ENCODE data around the gene PPM1A.

The PPM1A gene

DNA sequence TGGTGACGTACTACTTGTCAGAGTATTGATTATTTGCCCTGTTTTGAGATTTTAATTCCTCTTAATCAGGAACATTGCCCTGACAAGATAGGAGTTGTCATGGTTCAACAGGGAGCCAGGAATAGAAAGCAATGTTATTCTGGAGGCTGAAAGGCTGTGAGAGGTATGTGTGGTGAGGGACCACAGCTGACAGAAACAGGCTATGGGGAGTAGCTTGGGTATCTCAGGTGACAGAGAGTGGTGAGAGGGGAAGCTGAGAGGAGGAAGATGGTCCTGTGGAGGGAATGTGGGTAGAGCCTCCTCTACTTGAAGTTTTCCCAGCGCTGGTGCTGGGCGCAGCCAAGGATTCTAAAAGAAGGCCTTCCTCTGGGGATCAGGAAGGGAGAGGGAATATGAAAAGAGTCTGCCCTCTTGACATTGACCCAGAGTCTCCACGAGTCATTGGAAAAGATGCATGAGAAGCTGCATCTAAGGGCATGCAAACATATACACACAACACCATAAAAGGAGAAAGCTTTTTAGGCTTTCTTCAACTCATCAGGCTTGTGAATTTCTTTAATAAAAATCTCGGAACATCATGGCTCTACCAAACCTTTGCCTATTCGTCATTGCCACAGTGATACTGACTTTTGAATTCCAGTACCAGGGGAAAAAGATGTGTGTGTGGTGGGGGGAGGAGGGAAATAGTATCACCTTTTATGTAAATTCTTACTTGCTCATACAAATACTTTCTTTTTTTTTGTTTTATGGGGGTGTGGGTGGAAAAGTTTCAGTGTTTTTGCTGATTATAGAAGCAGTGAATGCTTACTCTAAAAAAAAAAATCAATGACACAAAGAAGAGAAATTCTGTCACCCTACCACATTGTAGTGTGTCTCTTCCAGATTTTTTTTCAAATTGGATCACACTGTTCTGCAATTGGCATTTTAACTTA is 43.9 kb upstream of the PPM1A start:
- no peaks in the 10 kb centered on the region for H3K36me3 ChIP-seq (ENCODE audit: insufficient read depth, low read length)
- H3K79me2 ChIP-seq (ENCODE audit: insufficient read depth, low read length) = no peaks in the 10 kb centered on the region
- H3F3A ChIP-seq (ENCODE audit: low read depth) = no peaks in the 10 kb centered on the region
- H2AFZ ChIP-seq (ENCODE audit: low read length) = peak overlapping the region; percentile 51; the same call in 1 of the 2 replicates
- H3K27me3 ChIP-seq (ENCODE audit: insufficient read depth, low read length, poor library complexity, severe bottlenecking) = no peaks in the 10 kb centered on the region
- TF ChIP-seq, protein P1, sequence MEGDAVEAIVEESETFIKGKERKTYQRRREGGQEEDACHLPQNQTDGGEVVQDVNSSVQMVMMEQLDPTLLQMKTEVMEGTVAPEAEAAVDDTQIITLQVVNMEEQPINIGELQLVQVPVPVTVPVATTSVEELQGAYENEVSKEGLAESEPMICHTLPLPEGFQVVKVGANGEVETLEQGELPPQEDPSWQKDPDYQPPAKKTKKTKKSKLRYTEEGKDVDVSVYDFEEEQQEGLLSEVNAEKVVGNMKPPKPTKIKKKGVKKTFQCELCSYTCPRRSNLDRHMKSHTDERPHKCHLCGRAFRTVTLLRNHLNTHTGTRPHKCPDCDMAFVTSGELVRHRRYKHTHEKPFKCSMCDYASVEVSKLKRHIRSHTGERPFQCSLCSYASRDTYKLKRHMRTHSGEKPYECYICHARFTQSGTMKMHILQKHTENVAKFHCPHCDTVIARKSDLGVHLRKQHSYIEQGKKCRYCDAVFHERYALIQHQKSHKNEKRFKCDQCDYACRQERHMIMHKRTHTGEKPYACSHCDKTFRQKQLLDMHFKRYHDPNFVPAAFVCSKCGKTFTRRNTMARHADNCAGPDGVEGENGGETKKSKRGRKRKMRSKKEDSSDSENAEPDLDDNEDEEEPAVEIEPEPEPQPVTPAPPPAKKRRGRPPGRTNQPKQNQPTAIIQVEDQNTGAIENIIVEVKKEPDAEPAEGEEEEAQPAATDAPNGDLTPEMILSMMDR (conservative IDR thresholded peaks at IDR 0.05; ENCODE audit: low read length) = no peak
- no peak for TF ChIP-seq EZH2phosphoT487 (IDR thresholded peaks at IDR 0.05; ENCODE audit: borderline replicate concordance)
- no peaks in the 10 kb centered on the region for H4K20me1 ChIP-seq (ENCODE audit: insufficient read depth, low read length, poor library complexity, severe bottlenecking)
- H3K4me2 ChIP-seq (ENCODE audit: low read depth, low read length, poor library complexity, severe bottlenecking) = no peak overlapping the region
- no peak overlapping the region for H3K4me3 ChIP-seq (ENCODE audit: low read length, poor library complexity, severe bottlenecking)
- H3K9ac ChIP-seq (ENCODE audit: low read depth, low read length, poor library complexity, severe bottlenecking) = no peak overlapping the region
- no peaks in the 10 kb centered on the region for H3K4me1 ChIP-seq (ENCODE audit: insufficient read depth, low read length, poor library complexity, severe bottlenecking)
- H3K9me2 ChIP-seq (replicated peaks; ENCODE audit: low read depth, low read length) = no peaks in the 10 kb centered on the region
- H3K9me3 ChIP-seq (ENCODE audit: insufficient read depth, low read depth, low read length) = no peaks in the 10 kb centered on the region

- Histone ChIP-seq H3K4me1 (ENCODE audit: insufficient read depth, low read length, poor library complexity, severe bottlenecking) (no peaks in the 10 kb centered on the region), H3K27me3 (ENCODE audit: insufficient read depth, low read length, poor library complexity, severe bottlenecking) (no peaks in the 10 kb centered on the region), H3K79me2 (ENCODE audit: insufficient read depth, low read length) (no peaks in the 10 kb centered on the region), H3K4me3 (ENCODE audit: low read length, poor library complexity, severe bottlenecking) (no peak overlapping the region), H2AFZ (ENCODE audit: low read length) (no peak overlapping the region), H3F3A (ENCODE audit: low read depth) (no peaks in the 10 kb centered on the region), H3K9me3 (ENCODE audit: insufficient read depth, low read depth, low read length) (no peaks in the 10 kb centered on the region), H4K20me1 (ENCODE audit: insufficient read depth, low read length, poor library complexity, severe bottlenecking) (no peaks in the 10 kb centered on the region), H3K9ac (ENCODE audit: low read depth, low read length, poor library complexity, severe bottlenecking) (no peak overlapping the region), H3K36me3 (ENCODE audit: insufficient read depth, low read length) (no peaks in the 10 kb centered on the region), H3K9me2 (replicated peaks; ENCODE audit: low read depth, low read length) (no peaks in the 10 kb centered on the region), H3K4me2 (ENCODE audit: low read depth, low read length, poor library complexity, severe bottlenecking) (no peak overlapping the region)
- TF ChIP-seq, protein P1 (conservative IDR thresholded peaks at IDR 0.05; ENCODE audit: low read length) = peak; percentile 12; the same call in 1 of the 2 replicates
- no peak for TF ChIP-seq EZH2phosphoT487 (IDR thresholded peaks at IDR 0.05; ENCODE audit: borderline replicate concordance)
Observed at GRCh38 chr14:60206249-60206670, 42.8 kb upstream of the PPM1A start.

DNA sequence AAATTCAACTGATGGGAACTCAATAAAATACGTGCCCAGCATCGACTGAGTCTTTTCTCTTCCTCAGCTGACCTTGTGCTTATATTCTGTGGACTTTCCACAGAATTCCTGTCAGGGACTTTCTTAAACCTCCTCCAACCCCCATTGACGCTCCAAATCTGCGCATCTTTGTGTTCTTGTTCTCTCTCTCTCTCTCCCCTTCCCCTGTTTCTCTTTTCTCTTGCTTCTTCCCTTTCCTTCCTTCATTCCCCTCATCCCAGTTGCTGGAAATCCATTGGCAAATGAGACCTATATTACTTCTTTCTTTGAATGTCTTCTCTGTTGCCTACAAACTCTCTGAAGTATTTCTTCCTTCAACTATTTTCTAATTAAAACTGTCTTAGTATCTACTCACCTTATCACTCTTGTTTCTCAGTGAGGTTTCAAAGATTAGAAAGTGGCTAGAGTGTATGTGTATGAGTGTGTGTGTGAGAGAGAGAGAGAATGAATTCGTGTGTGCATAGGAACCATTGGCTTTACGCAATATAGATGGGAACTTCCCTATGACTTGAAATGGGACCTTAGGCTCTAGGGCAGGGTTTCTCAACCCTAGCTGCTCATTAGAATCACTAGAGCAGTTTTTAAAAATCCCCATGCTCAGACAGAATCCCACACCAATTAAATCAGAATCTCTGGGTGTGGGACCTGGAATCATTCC is 42.0 kb upstream of the PPM1A start:
- Histone ChIP-seq H3K4me1 (ENCODE audit: insufficient read depth, low read length, poor library complexity, severe bottlenecking) (no peaks in the 10 kb centered on the region), H3K4me2 (ENCODE audit: low read depth, low read length, poor library complexity, severe bottlenecking) (no peak overlapping the region), H4K20me1 (ENCODE audit: insufficient read depth, low read length, poor library complexity, severe bottlenecking) (no peaks in the 10 kb centered on the region), H3K9me2 (replicated peaks; ENCODE audit: low read depth, low read length) (no peaks in the 10 kb centered on the region), H3K4me3 (ENCODE audit: low read length, poor library complexity, severe bottlenecking) (no peak overlapping the region), H3F3A (ENCODE audit: low read depth) (no peaks in the 10 kb centered on the region), H3K27me3 (ENCODE audit: insufficient read depth, low read length, poor library complexity, severe bottlenecking) (no peaks in the 10 kb centered on the region), H3K9ac (ENCODE audit: low read depth, low read length, poor library complexity, severe bottlenecking) (no peak overlapping the region), H3K79me2 (ENCODE audit: insufficient read depth, low read length) (no peaks in the 10 kb centered on the region), H3K9me3 (ENCODE audit: insufficient read depth, low read depth, low read length) (no peaks in the 10 kb centered on the region), H2AFZ (ENCODE audit: low read length) (no peak overlapping the region), H3K36me3 (ENCODE audit: insufficient read depth, low read length) (no peaks in the 10 kb centered on the region)
- TF ChIP-seq EZH2phosphoT487 (IDR thresholded peaks at IDR 0.05; ENCODE audit: borderline replicate concordance) = no peak
- TF ChIP-seq, protein P1 (conservative IDR thresholded peaks at IDR 0.05; ENCODE audit: low read length) = no peak

Data from Loucy (cell line).